HepG2 (cell line): ENCODE data around the gene PDE4D. TPM values are rescaled to one million over a fixed set of nuclear protein-coding genes. Genes with fewer than 3 reads are reported as not detected.
A peak's percentile ranks its signal among the peaks of the same experiment; 100 is the strongest.

Source experiments
- ATAC-seq: fragments of 200-7000 bp; cut with Tn5 transposase; 3 replicates; pipeline ENCODE4 v1.9.1; 2020; ENCODE audit warnings: mild to moderate bottlenecking, moderate library complexity
- BruUV-seq: library from RNA; stranded (reverse); fragments of 400-500 nt; replicated peaks from 2 replicates; lab custom pipeline; 2021; lab: Mats Ljungman, UMichigan
- CTCF ChIA-PET: fragments of 300-600 bp; formaldehyde crosslinking; extraction: SDS; loops from one replicate; lab custom pipeline; 2021; ENCODE audit warnings: low total read pairs, inconsistent platforms, low intra/inter-chr PET ratio; lab: Yijun Ruan, JAX
- POLR2A ChIA-PET: fragments of 350-600 bp; sonication (Branson Sonifier 250); formaldehyde crosslinking; loops from one replicate; lab custom pipeline; 2020; ENCODE audit warnings: antibody characterized with exemption, inconsistent platforms; lab: Yijun Ruan, JAX
- DNase-seq: peaks from one replicate; pipeline ENCODE4 v3.0.0-alpha.2; 2015; ENCODE audit warnings: low spot score
- FAIRE-seq: peaks from 3 replicates; lab custom pipeline; 2011; peaks lifted over from hg19 to GRCh38; lab: Jason Lieb, UNC
- H2AFZ ChIP-seq: one replicate; pipeline ENCODE4 v1.6.1; 2011; ENCODE audit warnings: low read length, inconsistent platforms
- H3K27ac ChIP-seq: fragments of 300-600 bp; 3 replicates; pipeline ENCODE4 v1.8.0; 2011; ENCODE audit warnings: mixed run types, mild to moderate bottlenecking, mixed read lengths, low read length, inconsistent platforms; ENCODE audit not compliant: insufficient read depth; ENCODE audit errors: extremely low read length
- H3K27me3 ChIP-seq, 2 experiments: fragments of 200-600 bp in 1 of 2; 2 replicates in 1 of 2; 3 replicates in 1 of 2; pipeline versions ENCODE4 v1.6.0 to v1.8.0; 2011; ENCODE audit warnings: low read length in 2 of 2, mild to moderate bottlenecking in 2 of 2, moderate library complexity in 2 of 2, inconsistent platforms in 1 of 2; ENCODE audit not compliant: insufficient read depth in 2 of 2, control insufficient read depth in 1 of 2
- H3K36me3 ChIP-seq, 2 experiments: fragments of 200-600 bp in 1 of 2; replicated peaks in 1 of 2; 2 replicates in 1 of 2; 3 replicates in 1 of 2; pipeline versions ENCODE4 v1.5.1 to v1.8.0; 2011; ENCODE audit warnings: low read length in 2 of 2, inconsistent platforms in 1 of 2; ENCODE audit not compliant: insufficient read depth in 2 of 2, control insufficient read depth in 1 of 2
- H3K4me1 ChIP-seq: 2 replicates; pipeline ENCODE4 v1.5.1; 2012; ENCODE audit warnings: low read length, inconsistent platforms; ENCODE audit not compliant: insufficient read depth
- H3K4me2 ChIP-seq: 2 replicates; pipeline ENCODE4 v1.6.0; 2011; ENCODE audit warnings: low read depth, low read length, inconsistent platforms
- H3K4me3 ChIP-seq, 3 experiments: fragments of 200-600 bp in 1 of 3; sonication (generic), shearing (Covaris generic) in 1 of 3; replicated peaks in 1 of 3; 2 replicates each; pipeline ENCODE4 v1.5.1; 2011 to 2016; ENCODE audit warnings: low read length in 3 of 3, inconsistent platforms in 2 of 3, low read depth in 2 of 3, mild to moderate bottlenecking in 2 of 3, control low read depth in 1 of 3, mixed read lengths in 1 of 3; ENCODE audit not compliant: insufficient read depth in 1 of 3
- H3K79me2 ChIP-seq: one replicate; pipeline ENCODE4 v1.6.1; 2011; ENCODE audit warnings: low read length, inconsistent platforms; ENCODE audit not compliant: insufficient read depth
- H3K9ac ChIP-seq: 2 replicates; pipeline ENCODE4 v1.6.0; 2011; ENCODE audit warnings: mild to moderate bottlenecking, low read depth, low read length, inconsistent platforms; ENCODE audit not compliant: insufficient read depth
- H3K9me3 ChIP-seq: 2 replicates; pipeline ENCODE4 v1.5.1; 2012; ENCODE audit warnings: mild to moderate bottlenecking, low read length
- H4K20me1 ChIP-seq: 2 replicates; pipeline ENCODE4 v1.6.0; 2011; ENCODE audit warnings: inconsistent platforms, mild to moderate bottlenecking, low read length, moderate library complexity; ENCODE audit not compliant: insufficient read depth
- ATAD3A ChIP-seq: sonication (generic); formaldehyde crosslinking; IDR thresholded peaks from 2 replicates; pipeline ENCODE4 v1.4.0; 2020; ENCODE audit warnings: missing genetic modification reagents
- BHLHE40 ChIP-seq: IDR thresholded peaks from 2 replicates; pipeline ENCODE4 v1.6.1; 2011; ENCODE audit warnings: low read length, improper control_type of control experiment
- CREB1 ChIP-seq, 2 experiments: fragments of 450-650 bp in 1 of 2; IDR thresholded peaks; 2 replicates each; pipeline ENCODE4 v1.6.1; 2016 to 2017; ENCODE audit warnings: control low read depth in 1 of 2, mild to moderate bottlenecking in 1 of 2, missing compliant biosample characterization in 1 of 2, missing genetic modification characterization in 1 of 2
- GPBP1L1 ChIP-seq: sonication (generic); formaldehyde crosslinking; IDR thresholded peaks from 2 replicates; pipeline ENCODE4 v1.5.0; 2020; ENCODE audit warnings: mild to moderate bottlenecking, missing genetic modification reagents
- HMGXB3 ChIP-seq: sonication (generic); formaldehyde crosslinking; IDR thresholded peaks from 2 replicates; pipeline ENCODE4 v1.4.0; 2020; ENCODE audit warnings: missing genetic modification reagents, borderline replicate concordance
- HNF4A ChIP-seq: sonication (generic); formaldehyde crosslinking; IDR thresholded peaks from 2 replicates; pipeline ENCODE4 v1.4.0; 2020; ENCODE audit warnings: missing genetic modification reagents
- MIER3 ChIP-seq: IDR thresholded peaks from 2 replicates; pipeline ENCODE4 v1.6.1; 2016; ENCODE audit warnings: missing compliant biosample characterization, borderline replicate concordance
- NFATC3 ChIP-seq: sonication (generic); formaldehyde crosslinking; IDR thresholded peaks from 2 replicates; pipeline ENCODE4 v1.5.1; 2020; ENCODE audit warnings: mild to moderate bottlenecking, missing genetic modification reagents
- SATB2 ChIP-seq: sonication (generic); formaldehyde crosslinking; IDR thresholded peaks from 2 replicates; pipeline ENCODE4 v1.5.0; 2020; ENCODE audit warnings: missing genetic modification reagents
- SOX13 ChIP-seq, 3 experiments: fragments of 450-650 bp in 1 of 3; sonication (generic) in 1 of 3; formaldehyde crosslinking in 1 of 3; IDR thresholded peaks in 2 of 3; conservative IDR thresholded peaks in 1 of 3; 2 replicates each; pipeline versions ENCODE4 v1.5.0 to v1.6.1; 2016 to 2020; ENCODE audit warnings: antibody characterized with exemption in 1 of 3, mild to moderate bottlenecking in 1 of 3, missing compliant biosample characterization in 1 of 3, missing genetic modification reagents in 1 of 3, moderate library complexity in 1 of 3
- STAT5B ChIP-seq: sonication (generic); formaldehyde crosslinking; IDR thresholded peaks from 2 replicates; pipeline ENCODE4 v1.4.0; 2020; ENCODE audit warnings: missing genetic modification reagents
- TBX3 ChIP-seq: fragments of 450-650 bp; IDR thresholded peaks from 2 replicates; pipeline ENCODE4 v1.6.1; 2017; ENCODE audit warnings: antibody characterized with exemption, mild to moderate bottlenecking, inconsistent platforms, borderline replicate concordance
- TEAD3 ChIP-seq: optimal IDR thresholded peaks from 2 replicates; pipeline ENCODE3; 2016; ENCODE audit warnings: borderline replicate concordance
- ZNF20 ChIP-seq: sonication (generic); formaldehyde crosslinking; IDR thresholded peaks from 2 replicates; pipeline ENCODE4 v1.4.0; 2020; ENCODE audit warnings: mild to moderate bottlenecking, moderate library complexity, missing genetic modification reagents
- ZNF549 ChIP-seq: sonication (generic); formaldehyde crosslinking; IDR thresholded peaks from 2 replicates; pipeline ENCODE4 v1.5.0; 2020; ENCODE audit warnings: missing genetic modification reagents
- ZNF598 ChIP-seq: sonication (generic); formaldehyde crosslinking; IDR thresholded peaks from 2 replicates; pipeline ENCODE4 v1.5.1; 2020; ENCODE audit warnings: mild to moderate bottlenecking, missing genetic modification reagents, borderline replicate concordance
- ZNF775 ChIP-seq: sonication (generic); formaldehyde crosslinking; IDR thresholded peaks from 2 replicates; pipeline ENCODE4 v1.4.0; 2020; ENCODE audit warnings: missing genetic modification reagents, mild to moderate bottlenecking, moderate library complexity, borderline replicate concordance
- ZNF883 ChIP-seq: sonication (generic); formaldehyde crosslinking; IDR thresholded peaks from 2 replicates; pipeline ENCODE4 v1.5.1; 2020; ENCODE audit warnings: mild to moderate bottlenecking, missing genetic modification reagents; ENCODE audit errors: not compliant biosample characterization
- WGBS: methylation state at CpG from one replicate; pipeline ENCODE4 v1.1.6; 2017; ENCODE audit warnings: low lambda C conversion rate; 5-methylcytosine and 5-hydroxymethylcytosine counted together
- in situ Hi-C: cut with HindIII; loops from 2 replicates; pipeline ENCODE4 v1.10.0; 2017; ENCODE audit warnings: low pct_unique_long_range_greater_than_20kb; ENCODE audit not compliant: extremely low pct_ligation_motif_present
- intact Hi-C: fragments of 100-400 bp; cut with micrococcal nuclease; formaldehyde crosslinking; loops from one replicate; pipeline ENCODE4 v1.10.0; 2022; ENCODE audit not compliant: unreplicated experiment
- polyA plus RNA-seq, 8 experiments: library from polyadenylated mRNA; depleted of rRNA in 3 of 8; stranded (reverse) in 7 of 8; unstranded in 1 of 8; fragments of >200 nt; fragmentation: Illumina TruSeq in 4 of 8; extraction: Trizol in 4 of 8; gene quantifications; 2 replicates each; pipeline versions ENCODE4 v1.2.1 to v1.2.3, GENCODE V29; 2011 to 2016; ENCODE audit warnings: low read depth in 4 of 8, missing spikeins in 1 of 8, mixed read lengths in 1 of 8; ENCODE audit not compliant: insufficient read depth in 1 of 8
- total RNA-seq, 5 experiments: library from RNA; depleted of rRNA; stranded (reverse); fragments of >200 nt; fragmentation: Illumina TruSeq; extraction: Trizol; gene quantifications; 2 replicates each; pipeline ENCODE4 v1.2.3, GENCODE V29; 2016; ENCODE audit warnings: low read depth in 1 of 5

PDE4D gene
- total and polyA plus RNA-seq, 2 of the 13 experiments (the other 11 are each of a cell fraction or from before 2014, with no cell fraction given): 7.0 to 12.2 TPM

GRCh38 chr5:59256331-59256730, 637.2 kb downstream of the PDE4D start (continued):
- TF ChIP-seq HMGXB3 (CRISPR knock-in tag) (no peak), ZNF20 (CRISPR knock-in tag) (no peak)

GRCh38 chr5:59254055-59254687, 639.4 kb downstream of the PDE4D start:
- H3K27ac ChIP-seq: no peak overlapping the region
- POLR2A ChIA-PET: interaction anchor here (0.8 kb wide), 1 partner anchor 42 kb away, joined by 3 read pairs; no protein-coding TSS in a partner anchor
- H3K27me3 ChIP-seq: no peaks in the 10 kb centered on the region
- 31% methylated on average over 2 of the region's 2 CpGs for WGBS
- in situ Hi-C loops: no loop called here
- BruUV-seq: no TSS peak
- no peaks in the 10 kb centered on the region for H3K36me3 ChIP-seq
- no peak overlapping the region for H3K9ac ChIP-seq
- ATAC-seq: peak; percentile 87
- no peak overlapping the region for H3K4me3 ChIP-seq
- no peak for FAIRE-seq
- H3K4me1 ChIP-seq: peaks cover 23% of the 10 kb centered on the region
- no peaks in the 10 kb centered on the region for H4K20me1 ChIP-seq
- H3K79me2 ChIP-seq: no peaks in the 10 kb centered on the region
- intact Hi-C loops: no loop called here
- CTCF ChIA-PET: no interaction called here
- no peak overlapping the region for H2AFZ ChIP-seq
- H3K4me2 ChIP-seq: no peak overlapping the region
- DNase-seq: peak; percentile 57
- no peaks in the 10 kb centered on the region for H3K9me3 ChIP-seq
- no peak for TF ChIP-seq TBX3
- TF ChIP-seq BHLHE40: no peak
- no peak for TF ChIP-seq NFATC3
- TF ChIP-seq ZNF549: no peak
- 0 out of 2 replicates have a peak, but pooled peaks have one; percentile 24 for TF ChIP-seq HNF4A
- no peak for TF ChIP-seq ZNF598 (CRISPR knock-in tag)
- no peak for TF ChIP-seq SOX13 (IDR thresholded peaks at IDR 0.05)
- TF ChIP-seq SOX13 (CRISPR knock-in tag; conservative IDR thresholded peaks at IDR 0.05 in 1 of 2, IDR thresholded peaks at IDR 0.05 in 1 of 2): no peak
- TF ChIP-seq ATAD3A (CRISPR knock-in tag): no peak
- no peak for TF ChIP-seq GPBP1L1 (CRISPR knock-in tag)
- TF ChIP-seq MIER3: no peak
- peak; percentile 72; the same call in 1 of the 2 replicates for TF ChIP-seq SATB2 (CRISPR knock-in tag)
- TF ChIP-seq CREB1 (IDR thresholded peaks at IDR 0.05): no peak
- TF ChIP-seq CREB1 (CRISPR knock-in tag; IDR thresholded peaks at IDR 0.05): no peak
- TF ChIP-seq ZNF775 (CRISPR knock-in tag): no peak
- no peak for TF ChIP-seq STAT5B
- no peak for TF ChIP-seq ZNF883 (CRISPR knock-in tag)
- no peak for TF ChIP-seq TEAD3 (CRISPR knock-in tag)
